SK-N-MC (cell line): Measurements from ENCODE around the gene APBA2.

Source experiments
- EZH2 ChIP-seq: fragments of 200-600 bp; sonication (generic); IDR thresholded peaks from one replicate; pipeline ENCODE4 v1.6.1; 2017; ENCODE audit warnings: antibody characterized with exemption
- POLR2AphosphoS5 ChIP-seq: IDR thresholded peaks from 2 replicates; pipeline ENCODE4 v1.6.1; 2012; ENCODE audit warnings: mild to moderate bottlenecking, low read depth, low read length, borderline replicate concordance

DNA sequence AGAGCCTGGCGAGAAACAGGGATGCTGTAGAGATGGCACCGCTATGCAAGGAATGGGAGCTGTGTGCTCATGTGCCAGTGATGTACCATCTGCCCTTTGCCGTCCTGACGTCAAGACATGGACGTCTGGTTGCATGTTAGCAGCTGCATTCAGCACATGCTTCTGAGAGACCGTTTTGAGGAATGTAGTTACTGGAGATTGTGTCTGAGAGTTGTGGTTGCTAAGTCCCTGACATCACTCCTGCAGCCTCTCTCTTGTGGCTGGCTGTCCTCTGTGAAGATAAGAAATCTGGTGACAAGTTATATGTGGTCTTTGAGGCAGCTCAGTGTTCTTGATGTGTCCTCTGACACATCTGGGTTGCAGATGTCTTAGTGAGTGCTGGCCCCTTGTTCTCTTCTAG, 165.1 kb downstream of the APBA2 start:
- TF ChIP-seq POLR2AphosphoS5 (no peak), EZH2 (no peak)
